GM18909 (cell line): Measurements from ENCODE around the gene SPACA9.

Source experiments
- ATAC-seq: cut with Tn5 transposase; IDR thresholded peaks from one replicate; pipeline ENCODE4 v1.9.1; 2021; ENCODE audit warnings: mild to moderate bottlenecking; ENCODE audit not compliant: unreplicated experiment, poor library complexity

The SPACA9 gene

GRCh38 chr9:132862533-132862932, 16.2 kb upstream of the SPACA9 start:
- no peak for ATAC-seq

DNA sequence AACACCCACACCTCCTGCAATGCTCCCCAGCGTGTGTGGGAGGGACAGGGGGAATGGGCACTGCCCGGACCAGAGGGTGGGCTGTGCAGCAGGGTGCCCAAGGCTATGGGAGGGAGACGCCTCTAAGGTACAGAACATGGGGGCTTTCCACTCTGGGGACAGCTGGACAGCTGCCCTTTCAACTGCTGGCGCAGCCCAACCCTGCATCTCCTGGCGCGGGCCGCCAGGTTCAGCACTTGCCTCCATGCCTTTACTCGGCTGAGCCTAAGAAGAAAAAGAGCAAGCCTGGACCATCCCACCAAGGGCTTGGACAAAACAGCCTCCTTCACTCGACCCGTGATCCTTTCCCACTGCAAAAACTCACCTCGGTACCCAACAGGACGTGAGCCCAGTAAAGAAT, 15.6 kb upstream of the SPACA9 start:
- ATAC-seq, result no peak

DNA sequence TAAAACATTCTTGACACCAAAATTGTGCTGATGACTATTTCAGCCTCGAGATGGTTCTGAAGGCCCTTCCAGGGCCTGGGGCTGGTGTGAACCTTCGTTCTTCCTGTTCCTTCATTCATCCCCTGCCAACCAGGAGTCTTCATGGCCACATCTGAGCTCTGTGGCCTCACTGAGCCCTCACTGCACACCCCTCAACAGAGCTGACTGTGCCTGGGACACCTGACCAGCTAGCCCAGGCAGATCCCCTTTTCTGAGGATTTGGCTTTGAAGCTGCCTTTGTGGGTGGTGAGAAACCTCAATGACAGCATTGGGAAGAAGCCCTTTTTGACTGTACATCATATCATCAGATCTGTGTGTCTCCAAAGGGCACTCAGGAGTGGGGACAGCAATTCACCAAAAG, 14.4 kb upstream of the SPACA9 start:
- ATAC-seq, result no peak

DNA sequence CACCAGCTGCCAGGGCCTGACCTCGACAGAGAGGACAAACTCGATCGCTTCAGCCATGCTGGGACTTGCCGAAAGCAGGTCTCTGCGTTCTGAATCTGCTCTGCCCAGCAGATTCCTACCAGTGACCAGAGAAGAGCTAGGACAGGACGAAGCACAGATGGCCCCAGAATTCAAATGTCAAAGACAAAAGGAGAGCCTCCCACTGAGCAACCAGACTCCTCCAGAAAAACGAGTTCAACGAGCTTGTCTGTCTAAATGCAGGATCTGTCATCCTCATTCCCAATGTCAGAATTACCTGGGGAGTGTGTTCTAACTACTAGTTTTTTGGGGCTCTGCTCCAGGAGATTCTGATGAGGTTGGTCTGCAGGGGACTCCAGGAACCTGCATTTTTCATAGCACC, 14.0 kb upstream of the SPACA9 start:
- ATAC-seq, result no peak

GRCh38 chr9:132866898-132867297, 11.8 kb upstream of the SPACA9 start:
- no peak for ATAC-seq

DNA sequence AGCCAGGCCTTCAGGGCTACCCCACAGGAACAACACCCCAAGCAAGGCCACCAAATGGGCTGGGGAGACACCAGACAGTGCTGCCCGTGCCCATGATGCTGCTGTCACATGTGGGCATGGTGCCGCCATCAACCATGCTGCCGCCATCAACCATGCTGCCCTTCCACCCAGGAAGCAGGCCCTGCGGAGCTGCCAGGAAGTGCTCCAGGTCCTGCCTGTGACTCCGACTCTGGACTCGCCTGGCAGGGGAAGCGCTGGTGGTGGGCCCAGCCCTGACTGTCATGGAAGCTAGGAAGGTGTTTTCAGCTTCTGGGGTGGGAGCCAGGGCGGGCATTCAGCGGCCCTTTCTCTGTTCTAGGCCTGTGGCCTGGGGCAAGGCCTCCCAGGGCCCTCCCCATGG, 9.4 kb upstream of the SPACA9 start:
- ATAC-seq, result no peak

DNA sequence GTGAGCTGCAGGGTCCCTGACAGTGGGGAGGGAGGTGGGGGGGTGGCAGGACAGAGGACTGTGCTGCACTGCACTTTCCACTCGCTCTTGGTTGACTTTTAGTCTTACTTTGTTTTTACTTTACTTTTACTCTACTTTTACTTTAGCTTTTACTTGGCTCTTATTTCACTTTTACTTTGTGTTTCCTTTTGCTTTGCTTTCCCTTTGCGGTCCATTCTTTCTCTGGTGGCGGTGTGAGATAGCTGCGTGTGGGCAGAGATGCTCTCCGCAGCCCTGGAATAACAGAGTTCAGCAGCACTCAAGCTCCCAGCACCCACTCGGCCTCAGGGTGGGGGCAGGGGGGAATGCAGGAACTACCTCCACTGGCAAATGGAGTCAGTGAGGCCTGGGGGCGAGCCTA, 5.3 kb upstream of the SPACA9 start:
- no peak for ATAC-seq

DNA sequence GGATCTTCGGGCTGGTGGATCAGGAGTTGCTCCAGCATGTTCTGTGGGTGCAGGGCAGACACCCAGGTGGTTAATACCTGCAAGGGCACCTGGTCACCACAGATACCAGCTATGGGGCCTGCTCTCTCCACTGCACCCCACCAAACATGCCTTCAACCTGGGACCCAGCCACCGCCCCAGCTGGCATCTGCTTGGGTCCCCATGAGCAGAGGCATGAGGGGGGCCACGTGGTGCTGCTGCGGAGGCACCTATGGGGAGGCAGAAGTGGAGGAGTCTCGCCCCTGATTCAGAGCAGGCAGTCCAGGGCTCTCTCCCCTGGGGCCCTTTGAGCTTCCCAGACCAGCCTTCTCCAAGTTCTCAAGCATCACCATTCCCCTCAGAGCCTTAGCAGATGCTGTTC, 3.5 kb upstream of the SPACA9 start:
- ATAC-seq, result no peak

- ATAC-seq, result no peak
These were observed 1.8 kb upstream of the SPACA9 start for GRCh38 chr9:132876849-132877248.

DNA sequence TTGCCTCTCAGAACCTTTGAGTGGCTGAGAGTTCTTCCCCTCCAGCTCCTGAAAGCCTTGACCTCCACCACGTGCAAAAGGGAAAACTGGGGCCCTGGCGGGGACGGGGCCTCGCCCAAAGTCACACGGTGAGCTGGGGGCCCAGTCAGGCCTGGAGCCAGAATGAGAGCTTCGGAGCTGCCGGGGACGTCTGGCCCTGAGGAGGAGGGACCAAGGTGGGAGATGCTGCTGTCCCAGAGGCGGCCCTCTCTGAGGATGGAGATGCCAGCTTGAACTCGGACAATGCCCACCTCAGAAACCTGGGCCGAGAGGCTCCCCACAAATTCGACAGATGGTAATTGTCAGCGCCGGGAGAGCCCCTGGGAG, 1.3 kb upstream of the SPACA9 start:
- ATAC-seq, result no peak

- peak; percentile 70 for ATAC-seq
These were observed 639 bp upstream of the SPACA9 start, which contains the start of gene AK8 for GRCh38 chr9:132877824-132878694. Gene AK8, minus strand, starts transcription at chr9:132878284. Its CDS starts 29 bp downstream, at chr9:132878255.

GRCh38 chr9:132879457-132880323, 992 bp downstream of the SPACA9 start:
- no peak for ATAC-seq

DNA sequence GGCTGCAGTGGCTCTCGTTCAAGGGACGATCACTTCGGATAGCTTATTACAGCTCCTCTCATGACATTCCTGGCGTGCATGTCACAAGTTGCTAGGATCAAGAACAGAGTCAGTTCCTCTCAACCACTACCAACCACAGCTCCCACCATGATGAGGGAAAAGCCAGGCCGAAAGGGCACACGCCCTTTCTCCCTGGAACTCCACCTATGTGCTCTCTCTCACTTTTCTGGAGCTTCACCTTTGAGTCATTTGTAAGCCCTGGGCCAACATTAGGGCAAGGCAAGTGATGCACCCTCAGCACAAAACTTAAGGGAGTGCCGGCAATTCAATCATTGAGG, 1.6 kb downstream of the SPACA9 start:
- ATAC-seq, result no peak

GRCh38 chr9:132881826-132882225, 3.1 kb downstream of the SPACA9 start:
- no peak for ATAC-seq

- no peak for ATAC-seq
These were observed 3.9 kb downstream of the SPACA9 start for GRCh38 chr9:132882616-132883015.

DNA sequence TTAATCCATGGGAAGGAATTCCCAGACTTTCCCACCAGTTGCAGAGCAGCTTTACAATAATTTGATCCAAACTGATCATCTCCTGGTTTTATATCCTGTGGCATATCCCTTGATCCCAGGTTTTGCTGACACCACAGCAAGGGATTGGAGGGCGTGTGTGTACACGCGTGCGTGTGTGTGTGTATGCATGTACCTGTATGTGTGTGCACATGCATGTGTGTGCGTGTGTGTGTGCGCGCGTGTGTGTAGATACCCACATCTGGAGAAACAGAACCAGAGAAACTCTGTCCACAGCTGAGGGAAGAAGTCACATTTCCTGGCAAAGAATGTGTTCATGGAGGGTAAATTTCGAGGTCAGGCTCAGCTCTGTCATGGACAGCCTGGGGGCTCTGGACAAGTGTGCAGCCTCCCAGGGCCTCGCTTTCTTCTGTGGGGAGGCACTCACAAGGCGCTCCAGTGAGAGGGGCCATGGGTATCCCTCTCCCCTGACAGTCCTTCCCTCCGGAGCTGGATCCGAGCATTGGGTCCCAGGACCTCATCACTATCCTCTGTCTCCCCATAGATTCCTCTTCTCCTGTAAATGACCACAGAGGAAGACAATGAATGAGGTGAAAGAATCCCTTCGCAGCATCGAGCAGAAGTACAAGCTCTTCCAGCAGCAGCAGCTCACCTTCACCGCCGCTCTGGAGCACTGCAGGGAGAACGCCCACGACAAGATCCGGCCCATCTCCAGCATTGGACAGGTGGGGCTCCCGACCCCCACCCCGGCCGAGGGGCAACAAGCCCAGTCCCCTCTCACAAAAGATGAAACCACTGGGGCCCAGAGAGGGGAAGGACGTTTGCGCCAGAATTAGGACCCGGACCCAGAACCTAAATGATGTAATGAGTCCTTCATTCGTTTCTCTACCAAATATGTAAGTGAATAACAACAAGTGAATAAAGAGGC, 4.9 kb downstream of the SPACA9 start:
- no peak for ATAC-seq

GRCh38 chr9:132885720-132886333, 7.1 kb downstream of the SPACA9 start:
- no peak for ATAC-seq

DNA sequence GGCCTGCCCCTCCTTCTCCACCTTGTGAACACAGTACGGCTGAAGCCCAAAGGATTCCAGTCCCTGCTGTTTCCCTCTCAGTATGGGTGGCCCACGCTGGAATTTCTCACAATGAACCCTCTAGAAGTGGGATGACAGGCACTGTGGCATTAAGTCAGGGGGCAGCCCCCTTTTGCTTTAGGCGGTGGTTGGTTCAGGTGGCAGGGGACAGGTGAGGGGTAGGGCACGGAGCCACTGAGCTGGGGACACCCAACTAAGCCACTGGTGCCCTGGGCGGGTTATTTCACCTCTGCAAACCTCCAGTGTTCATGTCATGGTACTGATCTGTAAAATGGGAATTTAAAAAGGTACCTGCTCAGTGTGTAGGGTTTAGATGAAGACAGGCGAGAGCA, 7.6 kb downstream of the SPACA9 start:
- no peak for ATAC-seq

DNA sequence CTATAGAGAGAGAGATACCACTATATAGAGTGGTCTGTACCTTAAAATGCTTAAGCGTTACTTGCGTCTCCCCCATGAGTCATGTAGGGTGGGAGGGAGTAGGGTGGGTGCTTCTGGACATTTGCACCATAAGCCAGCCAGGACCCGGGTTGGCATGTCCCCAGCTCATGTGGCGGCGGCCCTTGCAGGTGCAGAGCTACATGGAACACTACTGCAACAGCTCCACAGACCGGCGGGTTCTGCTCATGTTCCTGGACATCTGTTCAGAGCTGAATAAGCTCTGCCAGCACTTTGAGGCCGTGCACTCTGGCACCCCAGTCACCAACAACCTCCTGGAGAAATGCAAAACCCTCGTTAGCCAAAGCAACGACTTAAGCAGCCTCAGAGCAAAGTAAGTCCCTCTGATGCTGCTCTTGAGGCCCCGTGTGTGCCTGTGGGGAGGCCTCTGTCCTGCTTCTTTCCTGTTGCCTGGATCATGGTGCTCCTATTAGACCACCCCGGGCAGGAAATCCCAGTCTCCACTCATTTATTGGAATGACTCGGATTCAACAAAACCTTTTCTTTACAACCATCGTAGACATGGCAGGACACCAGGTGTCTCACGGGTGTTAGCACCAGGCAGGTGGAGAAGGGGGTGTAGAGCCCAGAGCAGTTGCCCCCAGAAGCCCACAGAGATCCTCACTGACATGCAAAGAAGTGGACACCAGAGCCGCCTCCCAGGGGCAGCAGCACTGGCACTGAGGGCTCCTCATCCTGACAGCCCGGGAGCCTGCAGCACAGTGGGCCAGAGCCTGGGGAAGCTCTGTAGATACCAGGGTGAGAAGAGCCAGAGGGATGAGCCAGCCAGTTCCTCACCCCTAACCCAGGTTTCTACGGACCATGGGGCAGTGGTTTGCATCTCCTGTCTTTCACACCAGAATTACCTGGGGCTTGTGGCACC, 8.8 kb downstream of the SPACA9 start:
- ATAC-seq, result no peak
